Measurements from ENCODE around the gene SCNM1. TPM values are rescaled to one million over a fixed set of nuclear protein-coding genes. Genes with fewer than 3 reads are reported as not detected.

The SCNM1 gene
- 105 and 107 TPM in 2 replicates for total RNA-seq (2014; rRNA removed; shearing (Covaris generic))

GRCh38 chr1:151165738-151166504 lies at the start of gene SCNM1, which contains the start of gene LYSMD1:
SCNM1 (plus strand) TSS chr1:151166144; CDS start chr1:151166153, 9 bp downstream.
LYSMD1 (minus strand) TSS chr1:151165902; CDS start chr1:151165258, 644 bp downstream.
- peak; percentile 99 for DNase-seq (ENCODE audit: low spot score)

GRCh38 chr1:151124763-151125403 lies 41.1 kb upstream of the SCNM1 start:
- no peak for DNase-seq (ENCODE audit: low spot score)

GRCh38 chr1:151128800-151129199 lies 37.1 kb upstream of the SCNM1 start:
- no peak for DNase-seq (ENCODE audit: low spot score)

- no peak for DNase-seq (ENCODE audit: low spot score)
These were observed 34.9 kb upstream of the SCNM1 start for GRCh38 chr1:151130987-151131586.

- no peak for DNase-seq (ENCODE audit: low spot score)
These were observed 34.1 kb upstream of the SCNM1 start for GRCh38 chr1:151131701-151132334.

GRCh38 chr1:151132335-151133017 lies 33.5 kb upstream of the SCNM1 start:
- DNase-seq (ENCODE audit: low spot score) = no peak

GRCh38 chr1:151133018-151133806 lies 32.7 kb upstream of the SCNM1 start:
- DNase-seq (ENCODE audit: low spot score) = no peak

- DNase-seq (ENCODE audit: low spot score) = no peak
These were observed 31.5 kb upstream of the SCNM1 start for GRCh38 chr1:151134396-151134795.

- DNase-seq (ENCODE audit: low spot score) = no peak
These were observed 31.0 kb upstream of the SCNM1 start for GRCh38 chr1:151134991-151135390.

- no peak for DNase-seq (ENCODE audit: low spot score)
These were observed 30.2 kb upstream of the SCNM1 start for GRCh38 chr1:151135433-151136385.

GRCh38 chr1:151137789-151138188 lies 28.2 kb upstream of the SCNM1 start:
- DNase-seq (ENCODE audit: low spot score) = no peak

- DNase-seq (ENCODE audit: low spot score) = no peak
These were observed 23.4 kb upstream of the SCNM1 start for GRCh38 chr1:151142411-151143056.

- DNase-seq (ENCODE audit: low spot score) = no peak
These were observed 22.9 kb upstream of the SCNM1 start for GRCh38 chr1:151143057-151143435.

- no peak for DNase-seq (ENCODE audit: low spot score)
These were observed 22.0 kb upstream of the SCNM1 start for GRCh38 chr1:151143986-151144385.

- no peak for DNase-seq (ENCODE audit: low spot score)
These were observed 21.3 kb upstream of the SCNM1 start for GRCh38 chr1:151144474-151145303.

GRCh38 chr1:151145304-151146071 lies 20.5 kb upstream of the SCNM1 start:
- DNase-seq (ENCODE audit: low spot score) = no peak

- no peak for DNase-seq (ENCODE audit: low spot score)
These were observed 19.9 kb upstream of the SCNM1 start for GRCh38 chr1:151146072-151146411.

All from A172 (cell line).